ENCODE results near the gene CFAP77.

The CFAP77 gene

GRCh38 chr9:132584601-132585560, 174.9 kb downstream of the CFAP77 start:
- no peak for DNase-seq

- DNase-seq: no peak
These were observed 176.2 kb downstream of the CFAP77 start for GRCh38 chr9:132585954-132586829.

- no peak for DNase-seq
These were observed 177.0 kb downstream of the CFAP77 start for GRCh38 chr9:132586830-132587591.

- no peak for DNase-seq
These were observed 177.6 kb downstream of the CFAP77 start for GRCh38 chr9:132587592-132587955.

- no peak for DNase-seq
These were observed 178.1 kb downstream of the CFAP77 start for GRCh38 chr9:132588098-132588497.

GRCh38 chr9:132588501-132589147, 178.6 kb downstream of the CFAP77 start:
- DNase-seq: no peak

- no peak for DNase-seq
These were observed 179.4 kb downstream of the CFAP77 start for GRCh38 chr9:132589148-132590036.

GRCh38 chr9:132590037-132590317, 180.0 kb downstream of the CFAP77 start:
- DNase-seq: no peak

GRCh38 chr9:132590318-132591182, 180.5 kb downstream of the CFAP77 start:
- DNase-seq: no peak

- no peak for DNase-seq
These were observed 181.2 kb downstream of the CFAP77 start for GRCh38 chr9:132591244-132591643.

GRCh38 chr9:132591751-132592314, 181.8 kb downstream of the CFAP77 start:
- DNase-seq: no peak

- no peak for DNase-seq
These were observed 182.4 kb downstream of the CFAP77 start for GRCh38 chr9:132592451-132592850.

GRCh38 chr9:132594412-132594811, 184.4 kb downstream of the CFAP77 start:
- no peak for DNase-seq

GRCh38 chr9:132595319-132595718, 185.3 kb downstream of the CFAP77 start:
- DNase-seq: no peak

GRCh38 chr9:132596200-132596599, 186.2 kb downstream of the CFAP77 start:
- DNase-seq: no peak

GRCh38 chr9:132597073-132597775, 187.2 kb downstream of the CFAP77 start:
- DNase-seq: no peak

GRCh38 chr9:132600326-132600984, 190.4 kb downstream of the CFAP77 start:
- no peak for DNase-seq

GRCh38 chr9:132602207-132602606, 192.2 kb downstream of the CFAP77 start:
- DNase-seq: no peak

GRCh38 chr9:132605387-132605786, 195.4 kb downstream of the CFAP77 start:
- DNase-seq: no peak
